Muscle of arm (tissue), 14 donors: ENCODE measurements around the gene BRD9. TPM values are rescaled to one million over a fixed set of nuclear protein-coding genes. Genes with fewer than 3 reads are reported as not detected.
"Not testable (repeated sequence)": the region's sequence is repeated elsewhere in the genome, so short reads cannot be mapped to it uniquely, and the experiment has no call there.

Experiments used
- DNase-seq: peaks from one replicate; pipeline ENCODE4 v3.0.0-alpha.2; 2013
- long read RNA-seq, 11 donors: transcript quantifications; one replicate each; lab custom pipeline, GENCODE V29; 2026
- polyA plus RNA-seq, 12 donors: library from polyadenylated mRNA; unstranded; fragments of 120-200 nt; gene quantifications; one replicate each; pipeline ENCODE4 v1.2.1, GENCODE V29; 2013; ENCODE audit not compliant: insufficient read length in 12 of 12

The BRD9 gene
- 10 to 100 TPM in 11 of 12 donors, not detected in 1; 23.3 to 35.4 (median 27.5) TPM for polyA plus RNA-seq
- long read RNA-seq, donor 1, partial matches to known transcripts = 10 of 11 reads
- long read RNA-seq, donor 1, other reads (novel, unspliced or antisense) = 0 of 11 reads
- long read RNA-seq, donor 2, partial matches to known transcripts = 8 of 11 reads
- long read RNA-seq, donor 2, other reads (novel, unspliced or antisense) = 0 of 11 reads
- long read RNA-seq, donor 3 = 0 reads
- long read RNA-seq, donor 4, partial matches to known transcripts = 0 of 1 reads
- long read RNA-seq, donor 4, other reads (novel, unspliced or antisense) = 0 of 1 reads
- long read RNA-seq, donor 5, transcript BRD9-202 (16 exons, 2,156 nt) = major isoform, 5 of 12 reads
- long read RNA-seq, donor 5, partial matches to known transcripts = 7 of 12 reads
- long read RNA-seq, donor 5, other reads (novel, unspliced or antisense) = 0 of 12 reads
- long read RNA-seq, donor 6, partial matches to known transcripts = 0 of 1 reads
- long read RNA-seq, donor 6, other reads (novel, unspliced or antisense) = 0 of 1 reads
- long read RNA-seq, donor 7, partial matches to known transcripts = 8 of 8 reads
- long read RNA-seq, donor 7, other reads (novel, unspliced or antisense) = 0 of 8 reads
- long read RNA-seq, donor 8, partial matches to known transcripts = 11 of 12 reads
- long read RNA-seq, donor 8, other reads (novel, unspliced or antisense) = 0 of 12 reads
- long read RNA-seq, donor 9, partial matches to known transcripts = 0 of 1 reads
- long read RNA-seq, donor 9, other reads (novel, unspliced or antisense) = 0 of 1 reads
- long read RNA-seq, donor 10, partial matches to known transcripts = 0 of 1 reads
- long read RNA-seq, donor 10, other reads (novel, unspliced or antisense) = 0 of 1 reads
- long read RNA-seq, donor 11, partial matches to known transcripts = 5 of 5 reads
- long read RNA-seq, donor 11, other reads (novel, unspliced or antisense) = 0 of 5 reads

GRCh38 chr5:892394-893136 lies at the start of gene BRD9, which contains the start of gene TRIP13:
Gene BRD9, minus strand, starts transcription at chr5:892801. Its CDS starts 144 bp downstream, at chr5:892657.
Gene TRIP13, plus strand, starts transcription at chr5:892884. Its CDS starts 115 bp downstream, at chr5:892999.
- peak; percentile 80 for DNase-seq

- not testable (repeated sequence) for DNase-seq
Measured at GRCh38 chr5:940741-941140, 48.1 kb upstream of the BRD9 start.

- no peak for DNase-seq
Measured at GRCh38 chr5:939368-939767, 46.8 kb upstream of the BRD9 start.

- DNase-seq = no peak
Measured at GRCh38 chr5:937151-937924, 44.7 kb upstream of the BRD9 start.

- no peak for DNase-seq
Measured at GRCh38 chr5:936149-937144, 43.8 kb upstream of the BRD9 start.

GRCh38 chr5:935510-936084 lies 43.0 kb upstream of the BRD9 start:
- DNase-seq = no peak

GRCh38 chr5:934381-934967 lies 41.9 kb upstream of the BRD9 start:
- not testable (repeated sequence) for DNase-seq

- DNase-seq = not testable (repeated sequence)
Measured at GRCh38 chr5:933951-934350, 41.4 kb upstream of the BRD9 start.

- no peak for DNase-seq
Measured at GRCh38 chr5:933251-933861, 40.8 kb upstream of the BRD9 start.

- DNase-seq = no peak
Measured at GRCh38 chr5:932628-933250, 40.1 kb upstream of the BRD9 start.

- DNase-seq = no peak
Measured at GRCh38 chr5:932151-932627, 39.6 kb upstream of the BRD9 start.

- no peak for DNase-seq
Measured at GRCh38 chr5:931570-932145, 39.1 kb upstream of the BRD9 start.

- DNase-seq = no peak
Measured at GRCh38 chr5:930866-931265, 38.3 kb upstream of the BRD9 start.

GRCh38 chr5:929596-929995 lies 37.0 kb upstream of the BRD9 start:
- DNase-seq = no peak

- DNase-seq = not testable (repeated sequence)
Measured at GRCh38 chr5:929182-929581, 36.6 kb upstream of the BRD9 start.

- DNase-seq = no peak
Measured at GRCh38 chr5:927172-928015, 34.8 kb upstream of the BRD9 start.
